Measurements from ENCODE around the gene ENTR1. TPM values are rescaled to one million over a fixed set of nuclear protein-coding genes. Genes with fewer than 3 reads are reported as not detected.

Gene ENTR1
- total RNA-seq, 1 donor from 2014 or later: 60.4 TPM

- Histone ChIP-seq H3K27me3 (no peaks in the 10 kb centered on the region), H3K4me1 (peaks cover 20% of the 10 kb centered on the region), H3K27ac (no peak overlapping the region), H3K4me3 (no peak overlapping the region), H3K9me3 (no peaks in the 10 kb centered on the region), H3K36me3 (no peaks in the 10 kb centered on the region)
- TF ChIP-seq CTCF (IDR thresholded peaks at IDR 0.05) (no peak), POLR2A (IDR thresholded peaks at IDR 0.05) (no peak), POLR2AphosphoS5 (IDR thresholded peaks at IDR 0.05; ENCODE audit: insufficient read depth in 1 of 2, low read depth in 1 of 2) (no peak)
- intact Hi-C loops (cut with DNase I): no loop called here
- no peak for DNase-seq (ENCODE audit: extremely low spot score in 2 of 2)
Observed at GRCh38 chr9:136374183-136374575, 36.2 kb downstream of the ENTR1 start.

GRCh38 chr9:136373300-136374182, 36.9 kb downstream of the ENTR1 start, which contains the start of gene CARD9:
Gene CARD9, minus strand, starts transcription at chr9:136373669. Its CDS starts 1,591 bp downstream, at chr9:136372078.
- H3K4me1 ChIP-seq: peaks cover 20% of the 10 kb centered on the region
- H3K9me3 ChIP-seq: no peaks in the 10 kb centered on the region
- no peak for TF ChIP-seq POLR2AphosphoS5 (IDR thresholded peaks at IDR 0.05; ENCODE audit: insufficient read depth in 1 of 2, low read depth in 1 of 2)
- no peak for TF ChIP-seq POLR2A (IDR thresholded peaks at IDR 0.05)
- no peak for TF ChIP-seq CTCF (IDR thresholded peaks at IDR 0.05)
- DNase-seq (ENCODE audit: extremely low spot score in 2 of 2): no peak
- H3K27ac ChIP-seq: peak within 1 kb of the TSS; percentile 27
- H3K27me3 ChIP-seq: no peaks in the 10 kb centered on the region
- H3K4me3 ChIP-seq: peak within 1 kb of the TSS; percentile 22 to 28
- no peaks in the 10 kb centered on the region for H3K36me3 ChIP-seq
- intact Hi-C loops (cut with DNase I): no loop called here

- peak overlapping the region; percentile 27 for H3K27ac ChIP-seq
Observed at GRCh38 chr9:136372561-136373299, 37.7 kb downstream of the ENTR1 start.

GRCh38 chr9:136372006-136372405, 38.4 kb downstream of the ENTR1 start:
- no peaks in the 10 kb centered on the region for H3K36me3 ChIP-seq
- TF ChIP-seq CTCF (IDR thresholded peaks at IDR 0.05) (no peak), POLR2AphosphoS5 (IDR thresholded peaks at IDR 0.05; ENCODE audit: insufficient read depth in 1 of 2, low read depth in 1 of 2) (no peak), POLR2A (IDR thresholded peaks at IDR 0.05) (no peak)
- intact Hi-C loops (cut with DNase I): no loop called here
- H3K4me1 ChIP-seq: peaks cover 20% of the 10 kb centered on the region
- no peaks in the 10 kb centered on the region for H3K9me3 ChIP-seq
- H3K27me3 ChIP-seq: no peaks in the 10 kb centered on the region
- H3K4me3 ChIP-seq: no peak overlapping the region
- DNase-seq (ENCODE audit: extremely low spot score in 2 of 2): no peak
- peak overlapping the region; percentile 27 for H3K27ac ChIP-seq

More at GRCh38 chr9:136372561-136373299, 37.7 kb downstream of the ENTR1 start:
- H3K4me3 ChIP-seq: peak overlapping the region; percentile 22 to 28
- peaks cover 20% of the 10 kb centered on the region for H3K4me1 ChIP-seq
- H3K27me3 ChIP-seq: no peaks in the 10 kb centered on the region
- intact Hi-C loops (cut with DNase I): no loop called here
- TF ChIP-seq CTCF (IDR thresholded peaks at IDR 0.05): no peak
- TF ChIP-seq POLR2AphosphoS5 (IDR thresholded peaks at IDR 0.05; ENCODE audit: insufficient read depth in 1 of 2, low read depth in 1 of 2): peak in 1 of 2 donors; percentile 48
- no peaks in the 10 kb centered on the region for H3K36me3 ChIP-seq
- no peak for DNase-seq (ENCODE audit: extremely low spot score in 2 of 2)
- no peaks in the 10 kb centered on the region for H3K9me3 ChIP-seq

All from vagina (tissue), 2 donors.